Neural cell (in vitro differentiated cells): ENCODE measurements around the gene HS6ST3. TPM values are rescaled to one million over a fixed set of nuclear protein-coding genes. Genes with fewer than 3 reads are reported as not detected.

Experiments used
- H2AFZ ChIP-seq: fragments of 200-600, 300-800 bp; sonication (generic), shearing (Covaris generic); 2 replicates; pipeline ENCODE4 v1.6.0; 2014; ENCODE audit warnings: low read depth, mild to moderate bottlenecking, antibody characterized with exemption, low read length, moderate library complexity
- H3F3A ChIP-seq: fragments of 200-600 bp; shearing (Covaris generic); 2 replicates; pipeline ENCODE4 v1.6.1; 2016; ENCODE audit warnings: mild to moderate bottlenecking, moderate library complexity, mixed read lengths, antibody characterized with exemption, low read length; ENCODE audit not compliant: insufficient read depth, poor library complexity, severe bottlenecking
- H3K27ac ChIP-seq: fragments of 200-600, 300-800 bp; sonication (generic), shearing (Covaris generic); 2 replicates; pipeline ENCODE4 v1.5.1; 2014; ENCODE audit warnings: mild to moderate bottlenecking, low read length, moderate library complexity
- H3K27me3 ChIP-seq: fragments of 300-800, 200-600 bp; sonication (generic), shearing (Covaris generic); 2 replicates; pipeline ENCODE4 v1.6.0; 2014; ENCODE audit warnings: mild to moderate bottlenecking, low read depth, low read length, moderate library complexity; ENCODE audit not compliant: insufficient read depth
- H3K36me3 ChIP-seq: fragments of 300-800, 200-600 bp; sonication (generic), shearing (Covaris generic); 2 replicates; pipeline ENCODE4 v1.5.1; 2014; ENCODE audit warnings: mild to moderate bottlenecking, antibody characterized with exemption, low read length, moderate library complexity; ENCODE audit not compliant: insufficient read depth
- H3K4me2 ChIP-seq: fragments of 300-800, 200-600 bp; sonication (generic), shearing (Covaris generic); 2 replicates; pipeline ENCODE4 v1.6.0; 2014; ENCODE audit warnings: mild to moderate bottlenecking, low read length
- H3K4me3 ChIP-seq: fragments of 300-800, 200-600 bp; sonication (generic), shearing (Covaris generic); 2 replicates; pipeline ENCODE4 v1.5.1; 2014; ENCODE audit warnings: mild to moderate bottlenecking, low read length, moderate library complexity
- H3K79me2 ChIP-seq: fragments of 200-600 bp; shearing (Covaris generic); replicated peaks from 2 replicates; pipeline ENCODE4 v1.6.0; 2014; ENCODE audit warnings: mild to moderate bottlenecking, low read length, moderate library complexity; ENCODE audit not compliant: insufficient read depth
- H3K9ac ChIP-seq: fragments of 300-800, 200-600 bp; sonication (generic), shearing (Covaris generic); 2 replicates; pipeline ENCODE4 v1.6.1; 2016; ENCODE audit warnings: mild to moderate bottlenecking, low read length, mixed read lengths
- H3K9me2 ChIP-seq: fragments of 200-600 bp; shearing (Covaris generic); 2 replicates; pipeline ENCODE4 v1.6.1; 2016; ENCODE audit warnings: mild to moderate bottlenecking, low read length, mixed read lengths; ENCODE audit not compliant: insufficient read depth
- H3K9me3 ChIP-seq: fragments of 200-600, 300-800 bp; sonication (generic), shearing (Covaris generic); 2 replicates; pipeline ENCODE4 v1.6.1; 2016; ENCODE audit warnings: mild to moderate bottlenecking, mixed run types, low read length, moderate library complexity, mixed read lengths
- H4K20me1 ChIP-seq: fragments of 200-600 bp; shearing (Covaris generic); 2 replicates; pipeline ENCODE4 v1.6.1; 2016; ENCODE audit warnings: mild to moderate bottlenecking, mixed run types; ENCODE audit not compliant: insufficient read depth
- EP300 ChIP-seq: fragments of 450-650 bp; conservative IDR thresholded peaks from 2 replicates; pipeline ENCODE4 v1.6.1; 2014; ENCODE audit warnings: antibody characterized with exemption, mild to moderate bottlenecking, moderate library complexity; ENCODE audit not compliant: poor library complexity, severe bottlenecking
- EZH2 ChIP-seq: fragments of 200-600, 300-800 bp; shearing (Covaris generic), sonication (generic); IDR thresholded peaks from 2 replicates; pipeline ENCODE4 v1.6.1; 2014; ENCODE audit warnings: antibody characterized with exemption, low read length, borderline replicate concordance, mild to moderate bottlenecking; ENCODE audit not compliant: insufficient read depth, poor library complexity, severe bottlenecking
- MXI1 ChIP-seq: fragments of 450-650 bp; conservative IDR thresholded peaks from 2 replicates; pipeline ENCODE4 v1.6.1; 2014; ENCODE audit warnings: antibody characterized with exemption, mild to moderate bottlenecking; ENCODE audit not compliant: poor library complexity, severe bottlenecking
- POLR2AphosphoS5 ChIP-seq: IDR thresholded peaks from 2 replicates; pipeline ENCODE4 v1.6.1; 2012
- RAD21 ChIP-seq: fragments of 450-650 bp; conservative IDR thresholded peaks from 2 replicates; pipeline ENCODE4 v1.6.1; 2014; ENCODE audit warnings: antibody characterized with exemption, mild to moderate bottlenecking, moderate library complexity
- SMC3 ChIP-seq: fragments of 450-650 bp; conservative IDR thresholded peaks from 2 replicates; pipeline ENCODE4 v1.6.1; 2014; ENCODE audit warnings: antibody characterized with exemption, mild to moderate bottlenecking, moderate library complexity; ENCODE audit not compliant: poor library complexity
- TAF1 ChIP-seq: IDR thresholded peaks from 2 replicates; pipeline ENCODE4 v1.6.1; 2012; ENCODE audit warnings: low read depth
- polyA plus RNA-seq: library from polyadenylated mRNA; depleted of rRNA; stranded (reverse); fragments of >200 nt; gene quantifications from 2 replicates; pipeline ENCODE4 v1.2.3, GENCODE V29; 2014
- TF ChIP-seq, protein P1 (sequence below): IDR thresholded peaks from 2 replicates; pipeline ENCODE4 v1.6.1; 2012; ENCODE audit warnings: borderline replicate concordance
- TF ChIP-seq, protein P2 (sequence below): fragments of 450-650 bp; IDR thresholded peaks from 2 replicates; pipeline ENCODE4 v1.5.1; 2014; ENCODE audit warnings: antibody characterized with exemption, mild to moderate bottlenecking, moderate library complexity; ENCODE audit not compliant: poor library complexity, severe bottlenecking

Gene HS6ST3
- polyA plus RNA-seq, 1 donor from 2014 or later: 10.9 TPM

DNA sequence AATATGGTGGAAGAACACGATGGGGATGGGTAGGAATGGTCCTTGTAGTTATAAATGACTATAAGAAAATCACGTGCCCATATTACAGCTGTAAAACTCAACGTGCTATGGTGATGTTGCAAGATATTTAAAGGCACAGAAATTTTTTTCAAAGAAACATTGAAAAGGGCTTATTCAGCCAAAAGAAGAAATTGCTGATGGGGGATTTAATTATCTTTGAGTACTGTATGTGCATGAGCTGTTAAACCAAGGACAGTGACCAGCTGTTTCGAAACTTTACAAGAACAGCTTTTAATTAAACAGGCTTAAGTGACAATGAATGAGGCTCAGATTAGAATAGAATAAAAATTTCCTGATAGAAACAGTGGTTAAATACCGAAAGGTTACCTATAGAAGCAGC is 339.0 kb downstream of the HS6ST3 start:
- H3F3A ChIP-seq: no peaks in the 10 kb centered on the region
- H3K9ac ChIP-seq: no peak overlapping the region
- H3K36me3 ChIP-seq: no peaks in the 10 kb centered on the region
- H4K20me1 ChIP-seq: no peaks in the 10 kb centered on the region
- H3K4me2 ChIP-seq: no peak overlapping the region
- no peaks in the 10 kb centered on the region for H3K79me2 ChIP-seq
- H3K27ac ChIP-seq: no peak overlapping the region
- no peak for TF ChIP-seq RAD21
- TF ChIP-seq, protein P1, sequence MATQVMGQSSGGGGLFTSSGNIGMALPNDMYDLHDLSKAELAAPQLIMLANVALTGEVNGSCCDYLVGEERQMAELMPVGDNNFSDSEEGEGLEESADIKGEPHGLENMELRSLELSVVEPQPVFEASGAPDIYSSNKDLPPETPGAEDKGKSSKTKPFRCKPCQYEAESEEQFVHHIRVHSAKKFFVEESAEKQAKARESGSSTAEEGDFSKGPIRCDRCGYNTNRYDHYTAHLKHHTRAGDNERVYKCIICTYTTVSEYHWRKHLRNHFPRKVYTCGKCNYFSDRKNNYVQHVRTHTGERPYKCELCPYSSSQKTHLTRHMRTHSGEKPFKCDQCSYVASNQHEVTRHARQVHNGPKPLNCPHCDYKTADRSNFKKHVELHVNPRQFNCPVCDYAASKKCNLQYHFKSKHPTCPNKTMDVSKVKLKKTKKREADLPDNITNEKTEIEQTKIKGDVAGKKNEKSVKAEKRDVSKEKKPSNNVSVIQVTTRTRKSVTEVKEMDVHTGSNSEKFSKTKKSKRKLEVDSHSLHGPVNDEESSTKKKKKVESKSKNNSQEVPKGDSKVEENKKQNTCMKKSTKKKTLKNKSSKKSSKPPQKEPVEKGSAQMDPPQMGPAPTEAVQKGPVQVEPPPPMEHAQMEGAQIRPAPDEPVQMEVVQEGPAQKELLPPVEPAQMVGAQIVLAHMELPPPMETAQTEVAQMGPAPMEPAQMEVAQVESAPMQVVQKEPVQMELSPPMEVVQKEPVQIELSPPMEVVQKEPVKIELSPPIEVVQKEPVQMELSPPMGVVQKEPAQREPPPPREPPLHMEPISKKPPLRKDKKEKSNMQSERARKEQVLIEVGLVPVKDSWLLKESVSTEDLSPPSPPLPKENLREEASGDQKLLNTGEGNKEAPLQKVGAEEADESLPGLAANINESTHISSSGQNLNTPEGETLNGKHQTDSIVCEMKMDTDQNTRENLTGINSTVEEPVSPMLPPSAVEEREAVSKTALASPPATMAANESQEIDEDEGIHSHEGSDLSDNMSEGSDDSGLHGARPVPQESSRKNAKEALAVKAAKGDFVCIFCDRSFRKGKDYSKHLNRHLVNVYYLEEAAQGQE: no peak
- no peak for TF ChIP-seq POLR2AphosphoS5
- no peak for TF ChIP-seq EP300
- TF ChIP-seq EZH2: no peak
- TF ChIP-seq SMC3: no peak
- no peak overlapping the region for H2AFZ ChIP-seq
- H3K9me3 ChIP-seq: no peaks in the 10 kb centered on the region
- H3K27me3 ChIP-seq: no peaks in the 10 kb centered on the region
- H3K9me2 ChIP-seq: no peaks in the 10 kb centered on the region
- H3K4me3 ChIP-seq: no peak overlapping the region

DNA sequence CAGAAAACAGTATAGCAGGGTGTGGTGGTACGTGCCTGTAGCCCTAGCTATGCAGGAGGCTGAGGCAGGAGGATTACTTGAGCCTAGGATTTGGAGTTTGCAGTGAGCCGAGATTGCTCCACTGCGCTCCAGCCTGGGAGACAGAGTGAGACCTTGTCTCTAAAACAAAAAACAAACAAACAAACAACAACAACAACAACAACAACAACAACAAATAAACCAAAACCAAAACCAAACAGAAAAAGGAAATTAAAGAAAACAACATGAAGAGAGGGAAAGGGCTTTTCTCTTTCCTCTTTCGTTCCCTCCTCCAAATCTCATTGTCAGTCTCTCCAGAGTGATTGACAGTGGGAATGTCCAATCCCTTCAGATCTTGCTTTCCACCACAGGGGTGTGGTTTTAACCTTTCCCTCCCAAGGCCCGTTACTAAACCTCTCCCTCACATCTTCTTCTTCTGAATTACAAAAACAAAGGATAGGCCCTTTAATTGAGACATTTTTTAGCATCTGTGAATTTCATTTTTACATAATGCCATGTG is 341.2 kb downstream of the HS6ST3 start:
- H4K20me1 ChIP-seq: no peaks in the 10 kb centered on the region
- no peak overlapping the region for H3K9ac ChIP-seq
- no peak overlapping the region for H3K4me3 ChIP-seq
- no peaks in the 10 kb centered on the region for H3F3A ChIP-seq
- TF ChIP-seq, protein P2, sequence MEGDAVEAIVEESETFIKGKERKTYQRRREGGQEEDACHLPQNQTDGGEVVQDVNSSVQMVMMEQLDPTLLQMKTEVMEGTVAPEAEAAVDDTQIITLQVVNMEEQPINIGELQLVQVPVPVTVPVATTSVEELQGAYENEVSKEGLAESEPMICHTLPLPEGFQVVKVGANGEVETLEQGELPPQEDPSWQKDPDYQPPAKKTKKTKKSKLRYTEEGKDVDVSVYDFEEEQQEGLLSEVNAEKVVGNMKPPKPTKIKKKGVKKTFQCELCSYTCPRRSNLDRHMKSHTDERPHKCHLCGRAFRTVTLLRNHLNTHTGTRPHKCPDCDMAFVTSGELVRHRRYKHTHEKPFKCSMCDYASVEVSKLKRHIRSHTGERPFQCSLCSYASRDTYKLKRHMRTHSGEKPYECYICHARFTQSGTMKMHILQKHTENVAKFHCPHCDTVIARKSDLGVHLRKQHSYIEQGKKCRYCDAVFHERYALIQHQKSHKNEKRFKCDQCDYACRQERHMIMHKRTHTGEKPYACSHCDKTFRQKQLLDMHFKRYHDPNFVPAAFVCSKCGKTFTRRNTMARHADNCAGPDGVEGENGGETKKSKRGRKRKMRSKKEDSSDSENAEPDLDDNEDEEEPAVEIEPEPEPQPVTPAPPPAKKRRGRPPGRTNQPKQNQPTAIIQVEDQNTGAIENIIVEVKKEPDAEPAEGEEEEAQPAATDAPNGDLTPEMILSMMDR: no peak
- no peak for TF ChIP-seq EZH2
- TF ChIP-seq TAF1: no peak
- no peak for TF ChIP-seq POLR2AphosphoS5
- no peak for TF ChIP-seq RAD21
- TF ChIP-seq, protein P1: no peak
- TF ChIP-seq EP300: no peak
- no peak for TF ChIP-seq SMC3
- TF ChIP-seq MXI1: no peak
- no peaks in the 10 kb centered on the region for H3K9me2 ChIP-seq
- H3K27ac ChIP-seq: no peak overlapping the region
- no peaks in the 10 kb centered on the region for H3K79me2 ChIP-seq
- no peaks in the 10 kb centered on the region for H3K36me3 ChIP-seq
- no peaks in the 10 kb centered on the region for H3K9me3 ChIP-seq
- no peak overlapping the region for H3K4me2 ChIP-seq
- H2AFZ ChIP-seq: no peak overlapping the region
- H3K27me3 ChIP-seq: no peaks in the 10 kb centered on the region
